Muscle of leg (tissue), 11 donors: Measurements from ENCODE around the gene TRABD2A. TPM values are rescaled to one million over a fixed set of nuclear protein-coding genes. Genes with fewer than 3 reads are reported as not detected.
"Not testable (repeated sequence)": the region's sequence is repeated elsewhere in the genome, so short reads cannot be mapped to it uniquely, and the experiment has no call there.

ENCODE experiments used
- DNase-seq: peaks from one replicate; pipeline ENCODE4 v3.0.0; 2013
- H3K27ac ChIP-seq: one replicate; pipeline ENCODE4 v1.5.1; 2013; ENCODE audit warnings: mild to moderate bottlenecking, low read length, control low read depth
- H3K27me3 ChIP-seq: one replicate; pipeline ENCODE4 v1.6.1; 2013; ENCODE audit warnings: low read length; ENCODE audit not compliant: control insufficient read depth, insufficient read depth
- H3K36me3 ChIP-seq: one replicate; pipeline ENCODE4 v1.6.1; 2013; ENCODE audit warnings: low read length; ENCODE audit not compliant: control insufficient read depth, insufficient read depth
- H3K4me1 ChIP-seq: one replicate; pipeline ENCODE4 v1.6.1; 2013; ENCODE audit warnings: low read length; ENCODE audit not compliant: control insufficient read depth, insufficient read depth
- H3K4me3 ChIP-seq: one replicate; pipeline ENCODE4 v1.5.1; 2013; ENCODE audit warnings: low read length, control low read depth
- H3K9me3 ChIP-seq: replicated peaks from 2 replicates; pipeline ENCODE4 v1.6.1; 2013; ENCODE audit warnings: low read depth, low read length; ENCODE audit not compliant: control insufficient read depth
- WGBS: methylation state at CpG from one replicate; pipeline ENCODE4 v1.1.5; 2013; ENCODE audit warnings: missing lambda C conversion rate; ENCODE audit not compliant: insufficient coverage; 5-methylcytosine and 5-hydroxymethylcytosine counted together
- polyA plus RNA-seq, 8 donors: library from polyadenylated mRNA; unstranded; fragments of 120-200 nt; gene quantifications; one replicate each; pipeline versions ENCODE4 v1.2.1 to v1.2.3, GENCODE V29; 2013; ENCODE audit warnings: inconsistent platforms in 1 of 8, low replicate concordance in 1 of 8; ENCODE audit not compliant: insufficient read length in 8 of 8, insufficient read depth in 1 of 8
- total RNA-seq: library from RNA; stranded (reverse); fragments of 120-200 nt; gene quantifications from one replicate; pipeline ENCODE4 v1.2.4, GENCODE V29; 2013

The TRABD2A gene
- total and polyA plus RNA-seq, 9 donors, result 0.07 to 1.3 (median 0.23) TPM

DNA sequence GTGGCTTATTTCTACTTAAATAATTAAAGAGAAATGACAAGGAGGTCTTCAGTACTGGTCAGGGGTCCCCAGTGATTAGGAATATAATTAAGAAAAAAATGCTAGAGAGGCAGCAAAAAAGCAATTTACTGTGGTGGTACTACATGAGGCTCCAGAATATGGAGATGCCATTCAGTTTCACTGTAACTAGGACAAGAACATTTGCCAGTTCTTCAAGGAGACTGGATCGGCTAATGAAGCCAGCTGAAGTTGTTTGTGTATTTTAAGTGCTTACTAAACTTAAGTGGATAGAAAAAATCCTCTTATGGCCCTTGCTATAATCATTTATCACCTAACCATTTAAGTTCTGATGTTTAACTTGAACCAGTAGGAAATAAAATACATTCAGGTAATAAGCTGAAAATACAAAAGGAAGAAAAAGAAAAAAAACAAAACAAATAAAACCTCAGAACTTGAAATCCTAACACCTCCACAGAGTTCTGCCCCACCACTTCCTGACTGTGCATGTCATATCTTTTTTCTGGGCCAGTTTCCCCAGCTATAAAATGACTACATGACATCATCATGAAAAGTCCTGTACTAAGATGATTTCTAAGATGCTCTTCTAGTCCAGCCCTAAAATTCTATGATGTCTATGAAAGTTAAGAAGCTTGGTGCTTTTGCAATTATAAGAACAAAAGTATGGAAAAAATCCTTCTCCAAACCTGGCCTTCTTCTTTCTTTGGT, 98.0 kb downstream of the TRABD2A start:
- Histone ChIP-seq H3K4me1 (no peaks in the 10 kb centered on the region), H3K9me3 (no peaks in the 10 kb centered on the region), H3K36me3 (no peaks in the 10 kb centered on the region), H3K4me3 (no peak overlapping the region), H3K27me3 (no peaks in the 10 kb centered on the region), H3K27ac (no peak overlapping the region)
- DNase-seq, result no peak
- no CpG with 5 or more reads among the region's 1 CpG for WGBS

DNA sequence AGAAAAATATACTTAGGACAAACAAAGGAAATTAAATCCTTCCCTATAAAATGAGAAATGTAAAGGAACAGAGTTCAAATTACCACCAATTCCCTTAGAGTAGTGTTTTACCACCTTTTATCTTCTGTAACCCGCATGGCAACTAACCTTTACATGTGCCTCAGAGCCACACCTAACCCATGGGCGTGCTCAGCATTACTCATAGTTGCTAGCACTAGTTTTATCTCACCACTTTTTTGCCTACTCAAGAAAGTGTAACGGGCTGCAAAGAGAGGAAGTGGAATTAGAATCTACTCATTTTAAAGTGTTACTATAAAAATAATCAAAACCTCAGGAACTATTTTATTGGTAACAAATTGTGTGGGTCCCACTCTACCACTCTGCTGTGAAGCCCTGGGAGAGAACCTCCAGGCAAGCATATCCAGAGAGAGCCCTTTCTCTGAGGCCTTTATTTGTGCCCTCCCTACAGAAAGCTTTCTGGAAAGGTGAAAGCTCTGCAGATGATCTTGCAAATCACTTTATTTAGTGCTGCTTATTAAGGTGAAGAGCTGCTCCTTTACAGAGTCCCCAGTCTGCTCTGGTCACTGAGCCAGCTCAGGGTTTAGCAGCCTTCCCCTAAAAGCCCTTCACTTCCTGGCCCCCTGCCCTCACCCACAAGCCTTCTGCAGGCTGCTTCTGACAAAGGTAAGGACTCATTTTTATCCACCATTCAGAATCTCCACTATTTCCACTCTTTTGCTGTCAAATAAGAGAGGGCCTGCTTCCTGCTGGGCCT, 98.8 kb downstream of the TRABD2A start:
- Histone ChIP-seq H3K4me1 (no peaks in the 10 kb centered on the region), H3K4me3 (no peak overlapping the region), H3K27me3 (no peaks in the 10 kb centered on the region), H3K9me3 (no peaks in the 10 kb centered on the region), H3K27ac (no peak overlapping the region), H3K36me3 (no peaks in the 10 kb centered on the region)
- no CpG with 5 or more reads among the region's 3 CpGs for WGBS
- DNase-seq, result no peak

GRCh38 chr2:84779781-84780180, 101.1 kb downstream of the TRABD2A start:
- WGBS, result no CpG with 5 or more reads among the region's 3 CpGs
- Histone ChIP-seq H3K9me3 (peaks cover 2% of the 10 kb centered on the region), H3K4me3 (no peak overlapping the region), H3K27ac (no peak overlapping the region), H3K36me3 (no peaks in the 10 kb centered on the region), H3K27me3 (no peaks in the 10 kb centered on the region), H3K4me1 (no peaks in the 10 kb centered on the region)
- DNase-seq, result no peak

GRCh38 chr2:84778911-84779690, 101.8 kb downstream of the TRABD2A start:
- WGBS, result no CpG with 5 or more reads among the region's 1 CpG
- no peaks in the 10 kb centered on the region for H3K36me3 ChIP-seq
- H3K27me3 ChIP-seq, result no peaks in the 10 kb centered on the region
- peaks cover 2% of the 10 kb centered on the region for H3K9me3 ChIP-seq
- H3K4me1 ChIP-seq, result no peaks in the 10 kb centered on the region
- no peak overlapping the region for H3K27ac ChIP-seq
- no peak overlapping the region for H3K4me3 ChIP-seq
- DNase-seq, result no peak

DNA sequence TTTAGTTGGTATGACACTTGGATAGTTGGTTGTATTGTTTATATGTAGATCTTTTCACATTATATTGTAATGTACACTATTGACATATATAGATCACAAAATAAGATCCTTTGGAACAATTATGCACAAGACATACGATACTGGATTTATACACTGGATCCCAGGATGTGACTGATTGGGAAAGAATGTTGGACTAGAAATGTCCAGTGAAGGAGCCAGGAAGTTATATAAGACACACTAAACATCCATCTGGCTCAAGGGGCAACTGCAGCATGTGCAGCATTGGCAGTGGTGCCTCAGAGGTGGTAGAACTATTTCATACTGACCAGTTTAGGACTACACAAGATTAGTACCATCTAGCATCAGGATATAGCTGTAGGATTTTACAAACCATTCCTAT, 104.9 kb downstream of the TRABD2A start:
- Histone ChIP-seq H3K4me3 (no peak overlapping the region), H3K36me3 (no peaks in the 10 kb centered on the region), H3K9me3 (peaks cover 5% of the 10 kb centered on the region), H3K4me1 (no peaks in the 10 kb centered on the region), H3K27ac (no peak overlapping the region), H3K27me3 (no peaks in the 10 kb centered on the region)
- no CpG with 5 or more reads among the region's 1 CpG for WGBS
- DNase-seq, result no peak

DNA sequence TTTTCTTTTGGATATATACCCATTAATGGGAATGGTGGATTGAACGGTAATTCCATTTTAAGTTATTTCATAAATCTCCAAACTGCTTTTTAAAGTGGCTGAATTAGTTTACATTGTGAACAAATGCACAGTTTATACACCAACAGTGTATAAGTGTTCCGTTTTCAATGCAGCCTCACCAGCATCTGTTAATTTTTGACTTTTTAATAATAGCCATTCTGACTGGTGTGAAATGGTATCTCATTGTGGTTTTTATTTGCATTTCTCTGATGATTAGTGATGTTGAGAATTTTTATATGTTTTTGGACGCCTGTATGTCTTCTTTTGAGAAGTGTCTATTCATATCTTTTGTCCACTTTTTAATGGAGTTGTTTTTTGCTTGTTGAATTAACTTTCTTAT, 107.3 kb downstream of the TRABD2A start:
- not testable (repeated sequence) for H3K36me3 ChIP-seq, H3K9me3 ChIP-seq, DNase-seq, H3K27me3 ChIP-seq, H3K4me1 ChIP-seq, H3K27ac ChIP-seq, H3K4me3 ChIP-seq
- no CpG with 5 or more reads among the region's 3 CpGs for WGBS

Other genes with a start within 250 kb of the TRABD2A start
- gene TMSB10, start 24.6 kb upstream of the TRABD2A start, total RNA-seq, result 3,326 TPM
- 1,000 to 10,000 TPM; 1,195 to 1,712 (median 1,484) TPM for gene TMSB10, start 24.6 kb upstream of the TRABD2A start, polyA plus RNA-seq
- gene KCMF1, start 90.1 kb upstream of the TRABD2A start, total RNA-seq, result 38.0 TPM
- gene KCMF1, start 90.1 kb upstream of the TRABD2A start, polyA plus RNA-seq, result 10 to 100 TPM; 37.3 to 42.0 (median 39.1) TPM